ENCODE measurements around the gene RNF5. TPM values are rescaled to one million over a fixed set of nuclear protein-coding genes. Genes with fewer than 3 reads are reported as not detected.

Gene RNF5
- total and polyA plus RNA-seq, 9 of the 15 experiments (the other 6 are each of a cell fraction or from before 2014, with no cell fraction given): 62.2 to 245 (median 129) TPM

- TF ChIP-seq ZNF318 (IDR thresholded peaks at IDR 0.05; ENCODE audit: borderline replicate concordance in 1 of 2, low read depth in 1 of 2) (no peak), IRF1 (CRISPR knock-in tag; IDR thresholded peaks at IDR 0.05; ENCODE audit: borderline replicate concordance) (no peak), SREBF1 (IDR thresholded peaks at IDR 0.05; ENCODE audit: borderline replicate concordance, low read depth, low read length) (no peak), ZBTB33 (CRISPR knock-in tag; IDR thresholded peaks at IDR 0.05) (no peak), BCLAF1 (IDR thresholded peaks at IDR 0.05; ENCODE audit: borderline replicate concordance in 1 of 2, control insufficient read depth in 1 of 2, low read depth in 2 of 2, low read length in 1 of 2) (no peak), XRCC5 (IDR thresholded peaks at IDR 0.05; ENCODE audit: low read depth, low read length) (no peak), MED1 (CRISPR knock-in tag; IDR thresholded peaks at IDR 0.05; ENCODE audit: borderline replicate concordance) (no peak), JUND (IDR thresholded peaks at IDR 0.05; ENCODE audit: borderline replicate concordance, low read depth, low read length) (0 out of 2 replicates have a peak, but pooled peaks have one; percentile 41), JUND (tag; IDR thresholded peaks at IDR 0.05; ENCODE audit: borderline replicate concordance, low read depth, low read length) (no peak; the same call in 2 of the 3 replicates), NRF1 (conservative IDR thresholded peaks at IDR 0.05 in 1 of 2, IDR thresholded peaks at IDR 0.05 in 1 of 2) (no peak)
These were observed 14.4 kb downstream of the RNF5 start, which contains the start of gene GPSM3 (continued) for GRCh38 chr6:32192608-32193039.

Measured in K562 (cell line).